HG03060 (cell line): ENCODE results near the gene FAM162A.
"Not testable (repeated sequence)": the region's sequence is repeated elsewhere in the genome, so short reads cannot be mapped to it uniquely, and the experiment has no call there.

Experiments used
- ATAC-seq: cut with Tn5 transposase; IDR thresholded peaks from one replicate; pipeline ENCODE4 v1.9.1; 2021; ENCODE audit warnings: low read depth, moderate number of reproducible peaks; ENCODE audit not compliant: unreplicated experiment

The FAM162A gene, protein sequence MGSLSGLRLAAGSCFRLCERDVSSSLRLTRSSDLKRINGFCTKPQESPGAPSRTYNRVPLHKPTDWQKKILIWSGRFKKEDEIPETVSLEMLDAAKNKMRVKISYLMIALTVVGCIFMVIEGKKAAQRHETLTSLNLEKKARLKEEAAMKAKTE

DNA sequence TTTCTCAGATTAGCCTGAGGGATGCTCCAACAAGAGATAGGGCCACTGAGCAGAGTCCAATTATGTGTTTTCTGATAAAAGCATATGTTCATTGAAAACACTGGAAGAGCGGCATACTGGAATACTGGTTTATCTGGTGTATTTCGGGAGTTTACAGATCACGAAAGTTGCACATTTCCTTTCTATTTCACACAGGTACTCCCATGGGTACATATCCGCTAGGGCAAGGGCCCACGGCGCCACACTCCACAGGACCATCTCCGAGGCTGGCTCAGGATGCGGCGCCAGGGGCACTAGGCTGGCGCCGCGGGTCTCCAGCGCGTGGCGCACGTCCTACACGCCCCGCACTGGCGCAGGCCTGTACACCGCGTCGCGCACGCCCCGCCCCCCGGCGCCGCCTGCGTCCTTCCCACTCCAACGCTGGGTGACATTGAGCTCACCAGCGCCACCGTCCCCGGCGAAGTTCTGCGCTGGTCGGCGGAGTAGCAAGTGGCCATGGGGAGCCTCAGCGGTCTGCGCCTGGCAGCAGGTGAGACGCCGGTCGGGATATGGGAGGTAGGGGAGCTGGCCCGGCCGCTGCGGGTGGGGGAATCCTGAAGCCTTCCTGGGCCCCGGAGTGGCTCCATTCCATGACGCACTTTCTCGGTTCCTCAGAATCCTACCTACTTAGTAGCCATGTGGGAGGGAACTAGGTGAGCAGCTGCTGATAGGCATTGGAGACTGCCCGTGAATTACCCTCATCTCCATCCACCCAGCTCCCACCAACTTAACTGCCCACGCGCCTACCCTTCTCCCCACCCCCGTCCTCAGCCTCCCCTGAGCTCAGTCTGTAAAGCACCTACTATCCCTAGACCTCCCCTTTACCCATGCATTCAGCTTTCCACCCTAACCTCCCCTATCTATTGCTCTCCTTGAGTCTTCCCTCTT, at the start of gene FAM162A:
Gene FAM162A (plus strand): TSS at position 412 of the 927 bp plus-strand sequence. CDS start 84 bp downstream, at position 496.
- peak; percentile 77 for ATAC-seq

DNA sequence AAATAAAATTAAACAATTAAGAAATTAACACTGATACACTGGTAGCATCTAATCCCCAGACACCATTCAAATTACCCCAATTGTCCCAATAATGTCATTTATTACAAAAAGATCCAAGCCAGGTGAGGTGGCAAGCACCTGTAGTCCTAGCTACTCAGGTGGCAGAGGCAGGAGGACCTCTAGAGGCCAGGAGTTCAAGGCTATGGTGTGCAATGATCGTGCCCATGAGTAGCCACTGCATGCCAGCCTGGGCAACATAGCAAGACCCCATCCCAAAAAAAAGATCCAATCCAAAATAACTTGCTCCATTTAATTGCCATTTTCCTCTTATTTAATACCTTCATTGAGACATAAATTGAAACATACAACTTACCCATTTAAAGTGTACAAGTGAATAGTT, 41.2 kb upstream of the FAM162A start:
- ATAC-seq: no peak

DNA sequence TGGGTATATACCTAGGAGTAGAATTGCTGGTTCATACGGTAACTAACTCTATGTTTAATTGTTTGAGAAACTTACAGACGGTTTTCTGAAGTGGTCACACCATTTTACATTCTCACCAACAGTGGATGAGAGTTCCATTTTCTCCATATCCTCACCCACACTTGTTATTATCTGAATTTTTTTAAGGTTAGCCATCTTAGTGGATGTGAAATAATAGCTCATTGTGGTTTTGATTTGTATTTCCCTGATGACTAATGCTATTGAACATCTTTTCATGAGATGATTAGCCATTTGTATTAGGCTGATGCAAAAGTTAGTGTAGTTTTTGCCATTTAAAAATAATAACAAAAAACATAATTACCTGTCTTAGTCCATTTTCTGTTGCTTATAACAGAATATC, 40.3 kb upstream of the FAM162A start:
- ATAC-seq: no peak

DNA sequence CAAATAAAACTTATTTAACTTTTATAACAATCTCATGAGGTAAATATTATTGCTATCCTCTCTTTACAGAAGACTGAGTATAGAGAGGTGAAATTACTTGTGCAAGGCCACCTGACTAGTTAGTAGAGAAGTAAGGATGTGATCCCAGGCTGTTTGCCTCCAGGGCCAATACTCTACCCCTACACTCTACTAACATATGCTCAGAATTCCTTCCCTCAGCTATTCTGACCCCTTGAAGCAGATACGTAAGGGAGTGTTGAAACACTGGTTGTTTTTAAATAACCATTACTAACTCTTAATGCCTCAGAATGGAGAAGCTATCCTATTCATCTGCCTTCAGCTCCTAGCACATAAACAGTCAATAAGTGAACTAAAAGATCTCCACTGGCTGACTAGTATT, 34.8 kb upstream of the FAM162A start:
- no peak for ATAC-seq

DNA sequence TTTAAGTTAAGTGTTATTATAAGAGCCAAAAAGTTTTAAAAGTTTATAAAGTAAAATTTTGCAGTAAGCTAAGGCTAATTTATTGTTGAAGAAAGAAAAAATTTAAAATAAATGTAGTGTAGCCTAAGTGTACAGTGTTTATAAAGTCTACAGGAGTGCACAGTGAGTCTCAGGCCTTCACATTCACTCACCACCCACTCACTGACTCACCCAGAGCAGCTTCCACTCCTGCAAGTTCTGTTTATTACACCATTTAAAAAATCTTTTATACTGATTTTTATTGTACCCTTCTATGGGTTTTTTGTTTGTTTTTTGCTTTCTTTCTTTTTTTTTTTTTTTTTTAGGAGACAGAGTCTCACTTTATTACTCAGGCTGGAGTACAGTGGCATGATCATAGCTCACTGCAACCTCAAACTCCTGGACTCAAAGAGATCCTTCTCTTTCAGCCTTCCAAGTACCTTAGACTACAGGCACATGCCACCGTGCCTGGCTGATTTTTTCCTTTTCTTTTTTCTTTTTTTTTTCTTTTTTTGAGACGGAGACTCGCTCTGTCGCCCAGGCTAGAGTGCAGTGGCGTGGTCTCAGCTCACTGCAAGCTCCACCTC, 33.1 kb upstream of the FAM162A start:
- ATAC-seq: no peak

DNA sequence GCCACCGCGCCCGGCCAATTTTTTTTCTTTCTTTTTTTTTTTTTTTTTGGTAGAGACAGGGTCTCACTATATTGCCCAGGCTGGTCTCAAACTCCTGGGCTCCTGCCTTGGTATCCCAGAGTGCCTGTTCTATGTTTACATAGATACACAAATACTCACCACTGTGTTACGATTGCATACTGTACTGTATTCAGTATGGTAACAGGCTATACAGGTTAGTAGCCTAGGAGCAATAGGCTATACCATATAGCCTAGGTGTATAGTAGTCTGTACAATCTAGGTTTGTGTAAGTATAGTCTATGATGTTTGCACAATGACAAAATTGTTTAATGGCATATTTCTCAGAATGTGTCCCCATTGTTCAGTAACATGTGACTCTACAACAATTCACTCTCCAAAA, 32.4 kb upstream of the FAM162A start:
- ATAC-seq: no peak

DNA sequence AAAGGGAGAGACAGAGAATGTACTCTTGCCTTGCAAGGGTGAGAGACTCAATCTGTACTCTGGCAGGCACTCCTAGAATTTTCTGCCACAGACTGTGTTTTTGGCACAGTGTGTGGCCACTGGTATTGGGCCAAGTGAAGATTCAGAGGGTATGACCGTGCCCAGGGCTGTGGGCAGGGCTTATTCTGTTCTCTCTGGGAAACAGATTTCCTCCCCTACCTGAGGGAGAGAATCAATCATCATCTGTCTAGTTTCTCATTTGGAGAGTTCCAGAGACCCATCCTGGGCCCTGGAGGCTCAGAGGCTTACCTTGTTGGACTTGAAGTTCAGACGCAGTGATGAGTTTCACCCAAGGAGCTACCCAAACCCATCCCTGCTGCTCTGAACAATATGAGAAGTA, 30.8 kb upstream of the FAM162A start:
- ATAC-seq: no peak

DNA sequence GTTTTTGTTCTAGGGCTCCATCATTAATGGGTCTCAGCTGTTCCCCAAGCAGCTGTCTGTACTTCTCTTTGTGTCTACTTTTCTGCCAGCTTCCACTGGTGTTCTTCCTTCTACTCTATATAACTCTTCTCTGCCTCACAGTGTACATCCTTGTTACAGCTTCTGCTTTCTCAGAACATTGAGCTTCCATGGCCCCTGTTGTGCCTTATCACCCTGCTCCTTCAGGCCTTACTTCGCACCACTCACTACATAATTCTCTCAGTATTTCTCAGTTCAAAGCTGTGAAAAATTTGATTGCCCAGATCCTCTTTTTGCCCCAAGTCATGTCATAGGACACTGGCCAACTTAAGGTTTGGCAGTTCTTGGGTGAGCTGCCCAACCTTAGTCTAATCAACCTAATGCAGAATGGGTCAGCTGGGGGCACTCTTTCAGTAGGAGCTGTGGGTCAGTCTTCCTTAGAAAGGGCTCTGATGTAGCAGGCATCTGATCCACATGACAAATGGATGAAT, 30.0 kb upstream of the FAM162A start:
- no peak for ATAC-seq

DNA sequence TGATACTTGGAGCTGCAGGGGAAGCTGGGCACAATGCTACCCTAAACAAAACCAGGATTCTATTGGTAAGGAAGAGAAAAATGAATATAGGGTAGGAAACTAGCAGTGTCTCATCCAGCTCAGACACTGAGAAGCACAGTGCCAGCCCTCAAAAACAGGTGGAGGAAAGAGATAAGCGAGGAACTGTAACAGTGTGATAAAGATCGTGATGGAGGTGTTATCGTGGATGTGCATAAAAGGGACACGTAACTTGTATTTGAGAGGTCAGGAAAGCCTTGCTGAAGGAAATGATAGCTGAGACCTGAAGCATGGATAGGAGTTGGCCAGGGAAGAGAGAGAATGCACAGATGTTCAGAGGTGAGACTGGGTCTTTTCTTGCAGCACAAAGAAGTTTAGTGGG, 28.4 kb upstream of the FAM162A start:
- no peak for ATAC-seq

DNA sequence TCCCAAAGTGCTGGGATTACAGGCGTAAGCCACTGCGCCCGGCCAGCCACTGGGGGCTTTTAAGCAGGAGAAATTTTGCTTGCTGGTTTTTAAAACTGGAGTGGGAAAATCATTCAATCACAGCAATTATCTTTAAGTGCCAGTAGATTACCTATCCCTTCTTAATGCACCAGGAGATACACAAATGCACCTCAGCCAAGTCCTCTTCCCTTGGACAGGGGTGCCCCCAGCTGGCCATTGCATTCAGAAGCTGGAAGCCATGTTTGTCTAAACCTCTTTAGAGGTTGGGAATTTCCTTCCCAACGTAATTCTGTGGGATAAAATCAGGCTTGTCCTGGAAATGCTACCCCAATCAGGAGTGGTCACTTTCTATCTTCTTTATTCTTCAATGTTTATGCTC, 27.6 kb upstream of the FAM162A start:
- no peak for ATAC-seq

DNA sequence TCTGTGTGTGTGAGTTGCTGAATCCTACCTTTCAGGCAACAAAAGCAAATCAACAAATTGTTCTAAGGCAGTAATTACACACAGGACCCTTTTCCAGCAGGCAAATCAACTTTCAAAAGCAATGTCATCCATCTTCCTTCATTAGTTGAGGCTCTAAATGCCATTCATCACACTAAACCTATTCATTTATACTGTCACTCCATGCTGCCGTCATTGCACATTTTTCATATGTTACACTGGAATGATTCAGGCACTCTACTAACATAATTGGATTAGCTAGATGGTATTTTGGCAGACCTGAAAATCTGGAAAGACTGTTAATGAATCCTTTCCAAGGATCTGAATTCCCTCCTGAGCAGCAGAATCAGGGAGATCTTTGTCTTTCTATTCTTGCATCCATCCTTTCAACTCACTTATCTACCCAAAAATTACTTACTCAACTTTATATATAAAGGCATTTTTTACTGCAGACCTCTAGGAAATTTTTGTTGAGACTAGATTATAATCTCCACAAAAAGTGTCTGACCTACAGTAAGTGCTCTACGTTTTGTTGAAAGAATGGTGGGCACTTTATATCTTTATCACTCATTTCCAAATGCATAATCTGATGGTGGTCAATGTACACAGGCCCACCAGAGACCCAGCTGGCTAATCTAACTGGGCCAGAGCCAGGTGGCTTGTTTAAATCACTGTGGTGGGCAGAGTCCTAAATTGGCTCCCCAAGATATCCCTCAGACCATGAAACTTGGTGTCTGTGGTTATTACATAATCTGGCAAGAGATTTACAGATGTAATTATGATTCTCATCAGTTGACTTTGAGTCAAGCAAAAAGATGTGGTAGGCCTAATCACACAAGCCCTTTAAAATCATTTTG, 25.9 kb upstream of the FAM162A start:
- no peak for ATAC-seq

DNA sequence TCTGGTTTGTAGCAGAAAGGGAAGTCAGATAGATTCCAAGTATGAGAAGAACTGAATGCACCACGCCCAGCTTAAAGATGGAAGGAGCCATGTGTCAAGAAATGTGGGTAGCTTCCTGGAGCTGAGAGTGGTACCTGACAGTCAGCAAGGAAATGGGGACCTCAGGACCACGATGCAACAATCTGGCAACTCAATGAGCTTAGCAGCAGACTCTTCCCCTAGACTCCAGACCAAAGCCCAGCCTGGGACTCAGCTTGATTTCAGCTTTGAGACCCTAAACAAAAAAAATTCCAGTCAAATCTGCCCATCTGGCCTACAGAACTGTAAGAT, 25.3 kb upstream of the FAM162A start:
- no peak for ATAC-seq

DNA sequence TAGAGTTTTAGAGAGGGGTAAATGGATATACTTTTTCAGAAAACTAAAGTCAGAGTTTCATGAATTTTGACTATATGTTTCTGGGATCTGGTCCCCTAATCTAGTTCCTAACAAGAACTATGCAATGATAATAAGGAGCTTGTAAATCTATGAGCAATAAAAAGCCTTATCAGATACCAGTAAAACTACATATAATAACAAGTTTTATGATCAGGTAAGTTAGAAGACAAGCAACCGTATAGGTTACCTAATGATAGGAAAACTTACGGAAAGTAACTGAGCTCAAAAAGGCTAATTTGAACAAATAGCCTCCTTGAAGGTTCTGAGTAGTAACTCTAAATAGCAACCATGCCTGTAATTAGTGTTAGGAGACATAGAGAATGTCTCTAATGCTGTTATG, 22.0 kb upstream of the FAM162A start:
- no peak for ATAC-seq

DNA sequence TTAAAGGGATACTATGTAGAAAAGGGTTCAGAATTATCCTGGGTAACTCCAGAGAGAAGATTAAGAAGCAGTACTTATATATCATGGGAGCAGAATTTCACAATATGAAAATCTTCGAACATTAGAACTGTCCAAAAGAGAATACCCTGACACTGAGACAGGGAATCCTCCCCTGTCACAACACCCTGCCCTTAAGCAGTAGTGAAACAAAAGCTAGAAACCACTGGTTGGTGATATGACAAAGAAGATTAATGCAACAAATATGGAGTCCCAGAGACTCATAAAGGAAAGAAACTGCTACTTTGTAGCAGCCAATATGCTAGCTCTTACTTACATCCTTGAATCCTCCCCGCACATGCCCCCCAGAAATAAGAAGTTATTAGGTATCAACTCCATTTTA, 19.5 kb upstream of the FAM162A start:
- ATAC-seq: no peak

DNA sequence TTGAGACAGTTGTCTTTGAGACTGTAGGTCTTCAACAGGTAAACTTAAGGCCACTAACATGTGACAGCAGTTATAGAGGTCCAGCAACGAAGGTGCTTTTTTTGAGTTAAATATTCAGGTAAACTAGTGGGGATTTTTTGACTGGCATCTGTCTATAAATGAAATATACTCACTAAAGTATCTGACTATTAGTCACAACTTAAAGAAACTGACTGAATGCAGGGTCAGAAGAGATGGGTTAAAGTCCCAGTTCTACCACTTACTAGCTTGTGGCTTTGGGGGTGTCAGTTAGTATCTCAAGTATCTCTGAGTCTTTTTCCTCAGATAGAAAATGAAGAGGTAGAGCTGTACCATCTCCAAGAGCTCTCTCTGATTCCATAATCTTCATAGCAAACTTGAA, 18.9 kb upstream of the FAM162A start:
- ATAC-seq: no peak

DNA sequence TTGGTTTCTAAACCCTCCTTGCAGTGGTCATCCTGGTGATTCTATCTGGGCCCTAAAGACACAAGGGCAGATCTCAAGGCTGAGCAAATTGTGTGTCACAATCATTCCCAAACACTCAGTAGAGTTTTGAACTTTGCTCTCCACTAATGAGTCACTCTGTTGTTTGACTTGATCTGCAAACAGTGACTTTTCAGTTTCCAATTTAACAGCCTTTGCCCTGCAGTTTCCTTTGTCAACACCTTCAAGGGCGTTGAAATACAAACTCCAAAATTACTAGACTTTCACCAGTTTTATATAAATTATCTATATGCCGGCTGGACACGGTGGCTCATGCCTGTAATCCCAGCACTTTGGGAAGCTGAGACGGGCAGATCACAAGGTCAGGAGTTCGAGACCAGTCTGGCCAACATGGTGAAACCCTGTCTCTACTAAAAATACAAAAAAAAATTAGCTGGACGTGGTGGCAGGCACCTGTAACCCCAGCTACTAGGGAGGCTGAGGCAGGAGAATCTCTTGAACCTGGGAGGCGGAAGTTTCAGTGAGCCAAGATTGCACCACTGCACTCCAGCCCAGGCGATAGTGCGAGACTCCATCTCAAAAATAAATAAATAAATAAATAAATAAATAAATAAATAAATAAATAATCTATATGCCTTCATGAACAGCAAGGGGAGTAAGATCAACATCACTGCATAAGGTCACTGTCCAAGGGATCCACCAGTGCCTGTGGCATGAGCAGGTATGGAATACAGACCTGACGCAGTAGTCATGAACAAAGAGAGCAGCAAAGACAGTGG, 18.2 kb upstream of the FAM162A start:
- ATAC-seq: not testable (repeated sequence)

DNA sequence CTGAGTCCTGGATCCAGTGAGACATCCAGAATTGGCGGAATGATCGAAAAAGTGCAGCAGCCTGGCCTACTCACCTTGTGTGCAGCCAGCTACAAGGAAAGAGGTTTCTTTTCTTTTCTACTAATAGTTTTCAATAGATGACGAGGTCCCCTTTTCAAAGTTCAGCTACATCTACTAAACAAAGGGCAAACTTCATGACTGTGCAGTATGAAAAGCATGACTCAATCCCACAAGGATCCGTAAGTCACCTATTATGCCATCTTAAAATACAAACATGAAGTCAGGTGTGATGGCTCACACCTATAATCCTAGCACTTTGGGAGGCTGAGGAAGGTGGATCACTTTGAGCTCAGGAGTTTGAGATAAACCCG, 17.6 kb upstream of the FAM162A start:
- ATAC-seq: no peak

DNA sequence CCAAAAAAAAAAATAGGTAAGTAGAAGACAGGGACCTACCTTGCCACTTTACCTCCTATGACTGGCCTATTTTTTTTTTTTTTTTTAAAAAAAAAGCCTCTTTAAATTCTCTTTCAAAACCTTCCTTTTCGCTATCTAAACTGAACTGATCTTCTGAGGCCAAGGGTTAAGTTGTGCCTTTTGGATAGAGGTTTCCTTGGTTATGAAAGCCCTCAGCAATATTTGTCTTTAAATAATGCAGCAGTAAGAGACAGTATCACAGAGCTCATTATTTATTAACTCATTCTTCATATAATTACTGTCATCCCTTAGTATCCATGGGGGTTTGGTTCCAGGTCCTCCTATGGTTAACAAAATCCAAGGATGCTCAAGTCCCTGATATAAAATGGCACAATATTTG, 9.9 kb upstream of the FAM162A start:
- no peak for ATAC-seq

DNA sequence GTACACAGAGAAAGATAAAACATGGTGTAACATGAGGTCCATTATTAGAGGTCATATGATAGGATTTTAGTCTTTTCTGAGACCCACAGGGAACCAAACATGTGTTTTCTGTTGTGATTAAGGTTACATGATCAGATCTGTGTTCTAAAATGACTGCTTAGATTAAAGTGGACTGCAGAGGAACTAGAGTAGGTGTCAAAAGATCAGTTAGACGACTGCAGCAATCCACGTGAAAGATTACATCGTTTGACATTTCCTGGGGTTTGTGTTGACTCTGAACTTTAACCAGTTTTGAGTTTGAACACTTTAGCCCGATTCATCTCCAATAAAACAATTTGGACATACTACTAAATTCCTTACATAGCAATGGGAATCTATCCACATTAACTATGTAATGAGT, 6.0 kb upstream of the FAM162A start:
- no peak for ATAC-seq
